Sigmoid colon (tissue), 3 donors: ENCODE results near the gene NCK1.

ENCODE experiments used
- CTCF ChIP-seq, 4 experiments: fragments of 450-650 bp in 3 of 4; fragments of 200-600 bp in 1 of 4; IDR thresholded peaks; one replicate each; pipeline ENCODE4 v1.5.1; 2016 to 2019; ENCODE audit warnings: antibody characterized with exemption in 4 of 4, mild to moderate bottlenecking in 3 of 4, moderate library complexity in 2 of 4
- POLR2A ChIP-seq, 2 donors: fragments of 450-650 bp; IDR thresholded peaks; one replicate each; pipeline ENCODE4 v1.6.1; 2016; ENCODE audit warnings: antibody characterized with exemption in 2 of 2, mild to moderate bottlenecking in 2 of 2, moderate library complexity in 2 of 2

- TF ChIP-seq CTCF (IDR thresholded peaks at IDR 0.05), result no peak
- TF ChIP-seq POLR2A (IDR thresholded peaks at IDR 0.05), result no peak
Observed at GRCh38 chr3:136995652-136996051, 133.6 kb downstream of the NCK1 start.
